Heart right ventricle (tissue), 16 donors: ENCODE data around the gene ARMC2. TPM values are rescaled to one million over a fixed set of nuclear protein-coding genes. Genes with fewer than 3 reads are reported as not detected.
A peak's percentile ranks its signal among the peaks of the same experiment; 100 is the strongest.

Experiments used
- ATAC-seq, 8 donors: fragments of 200-7000 bp; cut with Tn5 transposase; one replicate each; pipeline ENCODE4 v1.9.1; 2020; ENCODE audit warnings: mild to moderate bottlenecking in 8 of 8, moderate library complexity in 8 of 8, moderate number of reproducible peaks in 1 of 8
- DNase-seq, 2 donors: peaks; one replicate each; pipeline ENCODE4 v3.0.0-alpha.2; 2020
- H3K27ac ChIP-seq, 10 donors: fragments of 200-600 bp; sonication (generic) in 2 of 10; one replicate each; pipeline versions ENCODE4 v1.5.0 to v1.8.0; 2020 to 2022; ENCODE audit warnings: mild to moderate bottlenecking in 3 of 10
- H3K27me3 ChIP-seq, 7 donors: fragments of 200-600 bp; one replicate each; pipeline ENCODE4 v1.8.0; 2021 to 2022; ENCODE audit warnings: mild to moderate bottlenecking in 2 of 7
- H3K36me3 ChIP-seq, 9 donors: fragments of 200-600 bp; sonication (generic) in 1 of 9; one replicate each; pipeline versions ENCODE4 v1.5.0 to v1.8.0; 2020 to 2022; ENCODE audit warnings: mild to moderate bottlenecking in 2 of 9
- H3K4me1 ChIP-seq, 9 donors: fragments of 200-600 bp; sonication (generic) in 1 of 9; one replicate each; pipeline versions ENCODE4 v1.5.0 to v1.8.0; 2020 to 2022; ENCODE audit warnings: mild to moderate bottlenecking in 4 of 9
- H3K4me3 ChIP-seq, 10 donors: fragments of 200-600 bp; sonication (generic) in 2 of 10; one replicate each; pipeline versions ENCODE4 v1.5.0 to v1.8.0; 2020 to 2022; ENCODE audit warnings: mild to moderate bottlenecking in 7 of 10, moderate library complexity in 2 of 10
- H3K9me3 ChIP-seq, 11 donors: fragments of 200-600 bp in 10 of 11; sonication (generic) in 2 of 11; one replicate each; pipeline versions ENCODE4 v1.5.0 to v1.8.0; 2013 to 2022; ENCODE audit warnings: mild to moderate bottlenecking in 2 of 11, control low read depth in 1 of 11, moderate library complexity in 1 of 11
- WGBS, 2 donors: extraction: QIAGEN DNeasy Blood & Tissue Kit; methylation state at CpG; one replicate each; pipeline ENCODE4 v1.1.7; 2013; ENCODE audit warnings: inconsistent platforms in 1 of 2; 5-methylcytosine and 5-hydroxymethylcytosine counted together
- intact Hi-C, 10 donors: fragments of 100-400 bp; cut with DNase I; formaldehyde crosslinking; loops; one replicate each; pipeline versions ENCODE4 v1.11.1 to v1.14.2; 2022
- polyA plus RNA-seq, 2 donors: library from polyadenylated mRNA; stranded (reverse); fragments of 200-250 nt; gene quantifications; one replicate each; pipeline ENCODE4 v1.2.3, GENCODE V29; 2013
- total RNA-seq, 10 donors: library from RNA; stranded (reverse); fragmentation: NEBNext Ultra II Directional in 3 of 10; extraction: Animal tissue kit (Norgen Biotek cat#: 25700) in 3 of 10; gene quantifications; one replicate each; pipeline versions ENCODE4 v1.2.1 to v1.2.4, GENCODE V29; 2021 to 2023
- TF ChIP-seq, protein P1 (sequence below), 9 donors: fragments of 200-600 bp; sonication (generic) in 2 of 9; IDR thresholded peaks; one replicate each; pipeline versions ENCODE4 v1.5.0 to v1.8.0; 2021 to 2022; ENCODE audit warnings: antibody characterized with exemption in 9 of 9, mild to moderate bottlenecking in 5 of 9, moderate library complexity in 1 of 9
- donor health status: Arrhythmogenic right ventricular cardiomyopathy.
- donor health status: ischemic (EF 13 %, LVEDD 7.1; RV severe dilation, severe dysfunction).
- donor health status: healthy with polysubstance abuse.
- donor health status: DM: no; HTN: yes; CAD: no.
- donor health status: DM: no; HTN: no; CAD: no.
- donor health status: ischemic (EF 25% LVEDD 6.9; RV normal size, moderate dysfunction).
- donor health status: ischemic (EF 25% LVEDD 5.7; RV mildly dilated, moderate dysfunction).
- donor health status: healthy.
- donor health status: DM: yes; HTN: yes; CAD: no.
- donor health status: Ischemic cardiomyopathy.
- donor health status: ischemic (EF 35%, LVEDD 5.7; RV mildly dilated, moderate dysfunction).
- donor health status: nonischemic (EF 11% LVEDD 7.7; RV severe dilation, severe dysfunction).
- donor health status: DM: yes; HTN: yes; CAD: no.
- donor health status: PGD.
- donor health status: ischemic (EF 29% LVEDD 5.4; RV normal size, mild dysfunction).
- donor health status: nonischemic (EF 23%, LVEDD 6.1; RV moderate dilation, normal function).

ARMC2 gene
- total and polyA plus RNA-seq, 12 donors: 2.5 to 16.4 (median 12.3) TPM

DNA sequence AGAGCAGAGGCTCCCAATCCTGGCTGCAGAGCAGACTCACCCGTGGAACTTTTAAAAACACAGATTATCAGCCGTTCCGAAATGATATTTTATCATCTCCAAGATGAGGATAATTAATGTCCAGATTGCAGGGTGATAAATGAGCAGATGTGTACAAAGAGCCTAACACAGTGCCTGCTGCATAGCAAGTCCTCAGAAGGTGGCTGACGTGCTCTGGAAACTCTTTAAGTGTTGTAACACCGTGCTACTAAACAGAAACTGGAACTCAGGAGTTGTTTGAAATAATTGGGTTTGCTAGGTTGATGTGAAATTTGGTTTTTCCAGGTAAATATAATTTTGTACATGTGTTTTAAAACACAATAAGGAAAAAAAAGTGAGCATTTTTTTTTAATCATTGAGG, 118.0 kb downstream of the ARMC2 start:
- no peaks in the 10 kb centered on the region for H3K27me3 ChIP-seq
- WGBS, 2 donors: 69 to 80% methylated on average over 5 of the region's 5 CpGs
- no peaks in the 10 kb centered on the region for H3K36me3 ChIP-seq
- no peak overlapping the region for H3K4me3 ChIP-seq
- no peak for DNase-seq
- peaks cover 5 to 45% (median 31%) of the 10 kb centered on the region in 9 donors for H3K4me1 ChIP-seq
- intact Hi-C loops: loop anchor here in 1 of 10 donors (2.0 kb wide), 1 partner anchor 17 kb away; no protein-coding TSS in a partner anchor
- ATAC-seq: no peak
- H3K27ac ChIP-seq: peak overlapping the region; percentile 68 to 84 (median 75)
- H3K9me3 ChIP-seq: no peaks in the 10 kb centered on the region
- TF ChIP-seq, protein P1, sequence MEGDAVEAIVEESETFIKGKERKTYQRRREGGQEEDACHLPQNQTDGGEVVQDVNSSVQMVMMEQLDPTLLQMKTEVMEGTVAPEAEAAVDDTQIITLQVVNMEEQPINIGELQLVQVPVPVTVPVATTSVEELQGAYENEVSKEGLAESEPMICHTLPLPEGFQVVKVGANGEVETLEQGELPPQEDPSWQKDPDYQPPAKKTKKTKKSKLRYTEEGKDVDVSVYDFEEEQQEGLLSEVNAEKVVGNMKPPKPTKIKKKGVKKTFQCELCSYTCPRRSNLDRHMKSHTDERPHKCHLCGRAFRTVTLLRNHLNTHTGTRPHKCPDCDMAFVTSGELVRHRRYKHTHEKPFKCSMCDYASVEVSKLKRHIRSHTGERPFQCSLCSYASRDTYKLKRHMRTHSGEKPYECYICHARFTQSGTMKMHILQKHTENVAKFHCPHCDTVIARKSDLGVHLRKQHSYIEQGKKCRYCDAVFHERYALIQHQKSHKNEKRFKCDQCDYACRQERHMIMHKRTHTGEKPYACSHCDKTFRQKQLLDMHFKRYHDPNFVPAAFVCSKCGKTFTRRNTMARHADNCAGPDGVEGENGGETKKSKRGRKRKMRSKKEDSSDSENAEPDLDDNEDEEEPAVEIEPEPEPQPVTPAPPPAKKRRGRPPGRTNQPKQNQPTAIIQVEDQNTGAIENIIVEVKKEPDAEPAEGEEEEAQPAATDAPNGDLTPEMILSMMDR (IDR thresholded peaks at IDR 0.05): no peak

DNA sequence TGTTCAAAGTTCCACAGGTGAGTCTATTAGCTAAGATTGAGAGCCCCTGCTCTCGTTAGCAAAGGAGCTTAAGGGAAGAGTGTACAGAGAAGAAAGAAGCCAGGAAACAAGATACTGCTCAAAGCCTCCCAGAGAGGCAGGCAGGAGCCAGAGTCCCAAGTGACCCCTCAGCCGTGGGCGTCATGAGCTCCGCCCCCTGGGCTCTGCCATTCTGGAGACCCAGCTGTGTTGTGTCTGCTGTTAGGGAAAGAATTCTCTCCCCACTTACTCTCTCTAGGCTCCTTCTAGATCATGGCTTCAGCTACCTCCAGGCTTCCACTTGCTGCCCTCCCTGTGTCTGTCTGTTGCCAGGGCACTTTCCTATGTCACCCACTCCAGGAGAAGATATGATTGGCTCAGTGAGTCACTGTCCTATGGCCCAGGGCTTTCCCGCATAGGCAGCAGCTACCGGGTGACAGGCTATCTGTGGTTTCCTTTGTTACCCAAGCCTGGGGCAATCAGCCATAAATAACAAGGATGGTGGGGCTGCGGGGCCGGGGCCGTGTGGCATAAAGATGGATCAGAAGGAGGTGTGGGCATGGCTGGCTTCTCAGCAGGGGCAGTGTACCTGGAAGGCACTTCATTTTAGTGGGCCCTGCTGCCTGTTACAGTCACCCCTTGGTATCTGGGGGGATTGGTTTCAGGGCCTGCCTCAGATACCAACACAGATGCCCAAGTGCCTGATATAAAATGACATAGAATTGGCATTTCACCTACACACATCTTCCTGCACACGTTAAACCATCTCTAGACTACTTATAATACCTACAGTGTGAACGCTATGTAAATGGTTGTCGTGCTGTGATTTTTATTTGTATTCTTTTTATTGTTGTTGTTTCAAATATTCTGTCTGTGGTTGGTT, 118.9 kb downstream of the ARMC2 start:
- WGBS, 2 donors: 46 to 48% methylated on average over 12 of the region's 12 CpGs
- no peak overlapping the region for H3K4me3 ChIP-seq
- TF ChIP-seq, protein P1 (IDR thresholded peaks at IDR 0.05): no peak

DNA sequence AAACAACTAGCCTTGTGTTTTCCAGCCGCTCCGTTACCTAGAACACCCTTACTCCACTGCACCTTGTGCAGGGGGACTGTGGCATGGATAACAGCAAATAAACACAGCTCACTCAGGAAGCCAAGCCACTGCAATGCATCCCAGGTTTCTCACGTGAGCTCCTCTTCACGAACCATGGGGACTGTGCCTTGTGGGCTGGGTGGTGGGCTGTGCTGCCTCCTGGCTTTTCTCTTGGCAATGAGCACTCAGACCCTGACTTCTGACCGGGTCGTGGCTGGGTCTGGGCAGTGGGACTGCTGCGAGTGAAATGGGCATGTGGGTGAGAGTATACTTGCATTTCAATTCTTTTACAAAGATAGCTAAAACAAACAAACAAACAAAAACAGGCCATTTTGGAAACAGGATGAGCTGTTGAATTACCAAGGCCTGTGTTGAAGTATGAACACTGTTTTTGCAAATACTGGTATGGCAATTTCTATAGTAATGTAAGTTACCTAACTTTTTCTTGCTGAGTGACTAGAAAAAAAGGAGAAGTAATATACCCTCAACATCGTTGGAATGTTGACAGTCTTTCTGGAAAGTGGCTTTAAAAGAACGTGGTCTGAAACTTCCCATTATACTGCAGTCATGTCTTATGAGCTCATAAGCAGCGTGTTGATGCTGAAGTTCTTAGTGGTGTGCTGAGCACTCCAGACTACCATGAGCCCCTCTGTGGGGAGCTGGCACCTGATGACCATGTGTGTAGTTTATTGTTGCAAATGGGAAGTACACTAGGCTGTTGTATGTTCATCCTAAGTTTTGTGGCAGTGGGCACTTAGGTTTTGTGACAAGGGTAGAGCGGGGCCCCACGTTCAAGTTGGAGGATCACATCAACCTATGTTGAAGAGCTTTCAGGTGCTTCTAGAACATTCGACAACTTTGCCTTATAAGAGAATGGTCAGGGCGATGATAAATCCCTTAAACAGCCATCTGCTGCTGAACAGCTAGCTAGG, 120.4 kb downstream of the ARMC2 start:
- Histone ChIP-seq H3K9me3 (no peaks in the 10 kb centered on the region), H3K4me1 (peaks cover 10 to 57% (median 44%) of the 10 kb centered on the region in 9 donors), H3K4me3 (no peak overlapping the region), H3K27me3 (no peaks in the 10 kb centered on the region), H3K27ac (peak overlapping the region; percentile 3 to 84 (median 75)), H3K36me3 (no peaks in the 10 kb centered on the region)
- WGBS, 2 donors: 74 to 78% methylated on average over 14 of the region's 14 CpGs
- peak in 2 of 8 donors; percentile 1 to 9 for ATAC-seq
- TF ChIP-seq, protein P1 (IDR thresholded peaks at IDR 0.05): peak in 2 of 9 donors; percentile 11 to 27
- DNase-seq: no peak
- intact Hi-C loops: no loop called here

More for the DNA sequence above, 118.9 kb downstream of the ARMC2 start:
- DNase-seq (peak; percentile 50 to 62), ATAC-seq (peak; percentile 59 to 92 (median 68))
- Histone ChIP-seq H3K4me1 (peaks cover 5 to 53% (median 37%) of the 10 kb centered on the region in 9 donors), H3K9me3 (no peaks in the 10 kb centered on the region), H3K36me3 (no peaks in the 10 kb centered on the region), H3K27me3 (no peaks in the 10 kb centered on the region), H3K27ac (peak overlapping the region; percentile 68 to 84 (median 75))
- intact Hi-C loops: loop anchor here in 1 of 10 donors (2.0 kb wide), 1 partner anchor 18 kb away; no protein-coding TSS in a partner anchor

DNA sequence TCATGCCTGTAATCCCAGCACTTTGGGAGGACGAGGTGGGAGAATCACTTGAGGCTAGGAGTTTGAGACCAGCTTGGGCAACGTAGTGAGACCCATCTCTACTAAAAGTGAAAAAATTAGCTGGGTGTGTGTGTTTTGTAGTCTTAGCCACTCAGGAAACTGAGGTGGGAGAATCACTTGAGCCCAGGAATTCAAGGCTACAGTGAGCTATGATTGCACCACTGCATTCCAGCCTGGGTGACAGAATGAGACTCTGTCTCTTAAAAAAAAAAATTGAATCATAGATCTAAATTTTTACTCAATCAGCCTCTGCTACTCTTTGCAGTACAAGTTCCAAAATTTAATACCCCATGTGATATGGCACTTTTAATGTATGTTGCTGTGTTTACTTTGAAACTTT, 121.6 kb downstream of the ARMC2 start:
- Histone ChIP-seq H3K9me3 (no peaks in the 10 kb centered on the region), H3K36me3 (no peaks in the 10 kb centered on the region), H3K27me3 (no peaks in the 10 kb centered on the region), H3K4me1 (peaks cover 10 to 62% (median 52%) of the 10 kb centered on the region in 9 donors), H3K27ac (peak overlapping the region in 8 of 10 donors; percentile 28 to 84 (median 76)), H3K4me3 (no peak overlapping the region)
- WGBS, 2 donors: 77 to 83% methylated on average over 2 of the region's 2 CpGs
- ATAC-seq: no peak
- no peak for DNase-seq
- intact Hi-C loops: loop anchor here in 1 of 10 donors (5.0 kb wide), 1 partner anchor 38 kb away; no protein-coding TSS in a partner anchor
- TF ChIP-seq, protein P1 (IDR thresholded peaks at IDR 0.05): no peak
